SK-N-SH treated with all-trans-retinoic acid at 6 μM for 48 hours (cell line): Measurements from ENCODE around the gene TBX1.

Experiments
- ATAC-seq: fragments of 200-7000 bp; cut with Tn5 transposase; 3 replicates; pipeline ENCODE4 v1.9.1; 2020; ENCODE audit warnings: mild to moderate bottlenecking, moderate library complexity
- ARNTL ChIP-seq: fragments of 450-650 bp; formaldehyde crosslinking; IDR thresholded peaks from 2 replicates; pipeline ENCODE4 v1.5.0; 2020; ENCODE audit warnings: low read depth, mild to moderate bottlenecking, moderate library complexity, borderline replicate concordance
- BACH2 ChIP-seq: fragments of 250-450 bp; sonication (Bioruptor Pico); IDR thresholded peaks from 2 replicates; pipeline ENCODE4 v1.9.0; 2021; ENCODE audit warnings: mild to moderate bottlenecking, borderline replicate concordance
- CREB5 ChIP-seq: fragments of 250-450 bp; sonication (Bioruptor Pico); IDR thresholded peaks from 2 replicates; pipeline ENCODE4 v1.5.1; 2020; ENCODE audit warnings: low read depth, mild to moderate bottlenecking, moderate library complexity
- CSDC2 ChIP-seq: fragments of 250-450 bp; sonication (Bioruptor Pico); IDR thresholded peaks from 2 replicates; pipeline ENCODE4 v1.5.0; 2020; ENCODE audit warnings: mild to moderate bottlenecking, moderate library complexity
- ESRRG ChIP-seq: fragments of 250-450 bp; sonication (Bioruptor Pico); IDR thresholded peaks from 2 replicates; pipeline ENCODE4 v1.6.1; 2021; ENCODE audit warnings: mild to moderate bottlenecking
- GLIS3 ChIP-seq: fragments of 250-450 bp; sonication (Bioruptor Pico); IDR thresholded peaks from 2 replicates; pipeline ENCODE4 v1.5.0; 2020; ENCODE audit warnings: mild to moderate bottlenecking, moderate library complexity
- ISL1 ChIP-seq: fragments of 250-450 bp; sonication (Bioruptor Pico); IDR thresholded peaks from 2 replicates; pipeline ENCODE4 v2.1.2; 2022; ENCODE audit warnings: mild to moderate bottlenecking, moderate library complexity
- OSR1 ChIP-seq: fragments of 250-450 bp; sonication (Bioruptor Pico); IDR thresholded peaks from 2 replicates; pipeline ENCODE4 v1.8.0; 2022; ENCODE audit warnings: moderate library complexity, mild to moderate bottlenecking, inconsistent platforms
- PATZ1 ChIP-seq: fragments of 250-450 bp; sonication (Bioruptor Pico); IDR thresholded peaks from 2 replicates; pipeline ENCODE4 v1.8.0; 2020; ENCODE audit warnings: mild to moderate bottlenecking, moderate library complexity, borderline replicate concordance
- POU6F1 ChIP-seq: fragments of 250-450 bp; sonication (Bioruptor Pico); IDR thresholded peaks from 2 replicates; pipeline ENCODE4 v1.8.0; 2021; ENCODE audit warnings: low read depth, mild to moderate bottlenecking, moderate library complexity, borderline replicate concordance
- PPARA ChIP-seq: fragments of 250-450 bp; sonication (Bioruptor Pico); IDR thresholded peaks from 2 replicates; pipeline ENCODE4 v1.5.0; 2020; ENCODE audit warnings: mild to moderate bottlenecking, borderline replicate concordance
- RARB ChIP-seq: fragments of 250-450 bp; sonication (Bioruptor Pico); IDR thresholded peaks from 2 replicates; pipeline ENCODE4 v1.8.0; 2021; ENCODE audit warnings: mild to moderate bottlenecking, moderate library complexity
- SNAI2 ChIP-seq: fragments of 250-450 bp; sonication (Bioruptor Pico); IDR thresholded peaks from 2 replicates; pipeline ENCODE4 v1.5.0; 2020; ENCODE audit warnings: mild to moderate bottlenecking, moderate library complexity
- TCF4 ChIP-seq: fragments of 250-450 bp; sonication (Bioruptor Pico); IDR thresholded peaks from 2 replicates; pipeline ENCODE4 v1.8.0; 2021; ENCODE audit warnings: mild to moderate bottlenecking, moderate library complexity, borderline replicate concordance
- TOX ChIP-seq: fragments of 250-450 bp; sonication (Bioruptor Pico); IDR thresholded peaks from 2 replicates; pipeline ENCODE4 v1.8.0; 2021; ENCODE audit warnings: mild to moderate bottlenecking, moderate library complexity, borderline replicate concordance
- ZC3H10 ChIP-seq: fragments of 250-450 bp; sonication (Bioruptor Pico); IDR thresholded peaks from 2 replicates; pipeline ENCODE4 v1.5.1; 2021; ENCODE audit warnings: mild to moderate bottlenecking, moderate library complexity
- ZFP3 ChIP-seq: fragments of 250-450 bp; sonication (Bioruptor Pico); IDR thresholded peaks from 2 replicates; pipeline ENCODE4 v1.5.0; 2020; ENCODE audit warnings: mild to moderate bottlenecking, moderate library complexity
- ZFP30 ChIP-seq: fragments of 450-650 bp; formaldehyde crosslinking; IDR thresholded peaks from 2 replicates; pipeline ENCODE4 v1.5.0; 2022; ENCODE audit warnings: mild to moderate bottlenecking, moderate library complexity
- ZNF565 ChIP-seq: fragments of 450-650 bp; formaldehyde crosslinking; conservative IDR thresholded peaks from 2 replicates; pipeline ENCODE4 v1.5.0; 2020; ENCODE audit warnings: low read depth, mild to moderate bottlenecking, moderate library complexity
- ZNF8 ChIP-seq: fragments of 450-650 bp; formaldehyde crosslinking; IDR thresholded peaks from 2 replicates; pipeline ENCODE4 v1.5.0; 2020; ENCODE audit warnings: mild to moderate bottlenecking, moderate library complexity
- TF ChIP-seq, protein P1 (sequence below): fragments of 250-450 bp; sonication (Bioruptor Pico); IDR thresholded peaks from 2 replicates; pipeline ENCODE4 v1.5.1; 2021; ENCODE audit warnings: mild to moderate bottlenecking, moderate library complexity
- TF ChIP-seq, protein P2 (sequence below): fragments of 250-450 bp; sonication (Bioruptor Pico); IDR thresholded peaks from 2 replicates; pipeline ENCODE4 v1.5.0; 2020; ENCODE audit warnings: mild to moderate bottlenecking, moderate library complexity

The TBX1 gene

GRCh38 chr22:19798891-19799293, 38.3 kb downstream of the TBX1 start (continued):
- TF ChIP-seq POU6F1 (CRISPR knock-in tag), result no peak
- no peak for TF ChIP-seq OSR1 (CRISPR knock-in tag)
- no peak for TF ChIP-seq ZNF8 (CRISPR knock-in tag)
- TF ChIP-seq, all 23 proteins: peak for 0

DNA sequence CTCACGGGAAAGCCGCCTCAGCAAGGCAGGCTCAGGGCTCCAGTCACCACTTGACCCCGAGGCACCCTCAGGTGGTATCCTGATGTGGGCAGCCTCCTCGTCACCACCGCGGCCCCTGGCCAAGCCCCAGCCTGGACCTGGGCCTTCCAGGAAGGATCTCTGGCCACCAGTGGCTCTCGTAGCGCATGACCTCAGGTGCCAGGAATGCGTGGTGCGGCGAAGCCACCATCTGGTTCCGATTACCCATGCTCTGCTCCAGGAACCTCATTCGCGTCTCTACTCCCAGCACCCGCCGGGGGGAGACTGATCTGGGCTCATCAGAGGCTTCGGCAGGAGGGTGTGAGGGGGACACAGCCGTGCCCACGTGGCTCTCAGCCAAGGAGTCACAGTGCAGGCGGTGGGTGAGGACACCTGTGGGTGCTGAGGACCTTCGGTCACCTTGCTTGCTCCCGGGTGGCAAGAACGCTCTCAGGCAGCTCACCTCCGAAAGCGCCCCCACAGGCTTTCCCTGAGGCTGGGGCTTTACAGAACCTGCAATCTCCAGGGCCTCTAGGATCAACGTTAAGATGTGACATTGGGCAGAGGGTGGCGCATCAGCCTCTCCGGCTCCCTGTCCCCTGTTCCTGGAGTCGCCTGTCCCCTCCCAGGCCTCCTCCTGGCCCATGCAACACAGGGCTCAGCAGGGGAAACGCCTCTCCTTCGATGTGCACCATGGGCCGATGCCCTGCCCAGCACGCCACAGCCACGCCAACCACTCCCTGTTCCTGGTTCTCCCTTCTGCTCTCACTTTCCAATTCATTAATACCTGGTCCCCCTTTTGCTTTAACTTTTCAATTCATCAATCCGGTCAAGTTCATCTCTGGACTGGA, 39.0 kb downstream of the TBX1 start:
- ATAC-seq, result peak; percentile 96
- TF ChIP-seq CREB5 (CRISPR knock-in tag) (peak; percentile 75; the same call in 1 of the 2 replicates), ZC3H10 (CRISPR knock-in tag) (no peak; the same call in 1 of the 2 replicates), GLIS3 (CRISPR knock-in tag) (no peak), BACH2 (no peak), ZNF565 (no peak), CSDC2 (CRISPR knock-in tag) (no peak), SNAI2 (CRISPR knock-in tag) (no peak), TCF4 (CRISPR knock-in tag) (peak; percentile 91), PPARA (CRISPR knock-in tag) (no peak), ZFP3 (CRISPR knock-in tag) (peak; percentile 88), POU6F1 (CRISPR knock-in tag) (no peak), ZFP30 (CRISPR knock-in tag) (no peak), ARNTL (CRISPR knock-in tag) (no peak), ZNF8 (CRISPR knock-in tag) (no peak), TOX (CRISPR knock-in tag) (no peak), RARB (CRISPR knock-in tag) (no peak), ISL1 (CRISPR knock-in tag) (no peak), ESRRG (CRISPR knock-in tag) (no peak), PATZ1 (peak; percentile 71; the same call in 1 of the 2 replicates)
- TF ChIP-seq, protein P1, sequence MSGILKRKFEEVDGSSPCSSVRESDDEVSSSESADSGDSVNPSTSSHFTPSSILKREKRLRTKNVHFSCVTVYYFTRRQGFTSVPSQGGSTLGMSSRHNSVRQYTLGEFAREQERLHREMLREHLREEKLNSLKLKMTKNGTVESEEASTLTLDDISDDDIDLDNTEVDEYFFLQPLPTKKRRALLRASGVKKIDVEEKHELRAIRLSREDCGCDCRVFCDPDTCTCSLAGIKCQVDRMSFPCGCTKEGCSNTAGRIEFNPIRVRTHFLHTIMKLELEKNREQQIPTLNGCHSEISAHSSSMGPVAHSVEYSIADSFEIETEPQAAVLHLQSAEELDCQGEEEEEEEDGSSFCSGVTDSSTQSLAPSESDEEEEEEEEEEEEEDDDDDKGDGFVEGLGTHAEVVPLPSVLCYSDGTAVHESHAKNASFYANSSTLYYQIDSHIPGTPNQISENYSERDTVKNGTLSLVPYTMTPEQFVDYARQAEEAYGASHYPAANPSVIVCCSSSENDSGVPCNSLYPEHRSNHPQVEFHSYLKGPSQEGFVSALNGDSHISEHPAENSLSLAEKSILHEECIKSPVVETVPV (CRISPR knock-in tag), result no peak
- TF ChIP-seq, protein P2, sequence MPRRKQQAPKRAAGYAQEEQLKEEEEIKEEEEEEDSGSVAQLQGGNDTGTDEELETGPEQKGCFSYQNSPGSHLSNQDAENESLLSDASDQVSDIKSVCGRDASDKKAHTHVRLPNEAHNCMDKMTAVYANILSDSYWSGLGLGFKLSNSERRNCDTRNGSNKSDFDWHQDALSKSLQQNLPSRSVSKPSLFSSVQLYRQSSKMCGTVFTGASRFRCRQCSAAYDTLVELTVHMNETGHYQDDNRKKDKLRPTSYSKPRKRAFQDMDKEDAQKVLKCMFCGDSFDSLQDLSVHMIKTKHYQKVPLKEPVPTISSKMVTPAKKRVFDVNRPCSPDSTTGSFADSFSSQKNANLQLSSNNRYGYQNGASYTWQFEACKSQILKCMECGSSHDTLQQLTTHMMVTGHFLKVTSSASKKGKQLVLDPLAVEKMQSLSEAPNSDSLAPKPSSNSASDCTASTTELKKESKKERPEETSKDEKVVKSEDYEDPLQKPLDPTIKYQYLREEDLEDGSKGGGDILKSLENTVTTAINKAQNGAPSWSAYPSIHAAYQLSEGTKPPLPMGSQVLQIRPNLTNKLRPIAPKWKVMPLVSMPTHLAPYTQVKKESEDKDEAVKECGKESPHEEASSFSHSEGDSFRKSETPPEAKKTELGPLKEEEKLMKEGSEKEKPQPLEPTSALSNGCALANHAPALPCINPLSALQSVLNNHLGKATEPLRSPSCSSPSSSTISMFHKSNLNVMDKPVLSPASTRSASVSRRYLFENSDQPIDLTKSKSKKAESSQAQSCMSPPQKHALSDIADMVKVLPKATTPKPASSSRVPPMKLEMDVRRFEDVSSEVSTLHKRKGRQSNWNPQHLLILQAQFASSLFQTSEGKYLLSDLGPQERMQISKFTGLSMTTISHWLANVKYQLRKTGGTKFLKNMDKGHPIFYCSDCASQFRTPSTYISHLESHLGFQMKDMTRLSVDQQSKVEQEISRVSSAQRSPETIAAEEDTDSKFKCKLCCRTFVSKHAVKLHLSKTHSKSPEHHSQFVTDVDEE (CRISPR knock-in tag), result peak; percentile 77; the same call in 1 of the 2 replicates
